GM10248 (cell line): ENCODE results near the gene CCDC91.

ENCODE experiments used
- CTCF ChIA-PET: fragments of 300-600 bp; sonication (Branson Sonifier 250); formaldehyde crosslinking; extraction: SDS; loops from one replicate; lab custom pipeline; 2021; ENCODE audit warnings: antibody characterized with exemption; lab: Yijun Ruan, JAX
- POLR2A ChIA-PET: fragments of 350-650 bp; sonication (Branson Sonifier 250); formaldehyde crosslinking; extraction: SDS; loops from one replicate; lab custom pipeline; 2020; ENCODE audit warnings: antibody characterized with exemption; lab: Yijun Ruan, JAX
- DNase-seq: peaks from one replicate; pipeline ENCODE4 v3.0.0; 2012; ENCODE audit errors: extremely low spot score
- CTCF ChIP-seq: IDR thresholded peaks from 2 replicates; pipeline ENCODE4 v1.5.1; 2012; ENCODE audit warnings: mild to moderate bottlenecking, low read depth; ENCODE audit errors: extremely low read depth, missing control alignments, control extremely low read depth

The CCDC91 gene, protein sequence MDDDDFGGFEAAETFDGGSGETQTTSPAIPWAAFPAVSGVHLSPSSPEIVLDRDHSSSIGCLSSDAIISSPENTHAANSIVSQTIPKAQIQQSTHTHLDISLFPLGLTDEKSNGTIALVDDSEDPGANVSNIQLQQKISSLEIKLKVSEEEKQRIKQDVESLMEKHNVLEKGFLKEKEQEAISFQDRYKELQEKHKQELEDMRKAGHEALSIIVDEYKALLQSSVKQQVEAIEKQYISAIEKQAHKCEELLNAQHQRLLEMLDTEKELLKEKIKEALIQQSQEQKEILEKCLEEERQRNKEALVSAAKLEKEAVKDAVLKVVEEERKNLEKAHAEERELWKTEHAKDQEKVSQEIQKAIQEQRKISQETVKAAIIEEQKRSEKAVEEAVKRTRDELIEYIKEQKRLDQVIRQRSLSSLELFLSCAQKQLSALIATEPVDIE

DNA sequence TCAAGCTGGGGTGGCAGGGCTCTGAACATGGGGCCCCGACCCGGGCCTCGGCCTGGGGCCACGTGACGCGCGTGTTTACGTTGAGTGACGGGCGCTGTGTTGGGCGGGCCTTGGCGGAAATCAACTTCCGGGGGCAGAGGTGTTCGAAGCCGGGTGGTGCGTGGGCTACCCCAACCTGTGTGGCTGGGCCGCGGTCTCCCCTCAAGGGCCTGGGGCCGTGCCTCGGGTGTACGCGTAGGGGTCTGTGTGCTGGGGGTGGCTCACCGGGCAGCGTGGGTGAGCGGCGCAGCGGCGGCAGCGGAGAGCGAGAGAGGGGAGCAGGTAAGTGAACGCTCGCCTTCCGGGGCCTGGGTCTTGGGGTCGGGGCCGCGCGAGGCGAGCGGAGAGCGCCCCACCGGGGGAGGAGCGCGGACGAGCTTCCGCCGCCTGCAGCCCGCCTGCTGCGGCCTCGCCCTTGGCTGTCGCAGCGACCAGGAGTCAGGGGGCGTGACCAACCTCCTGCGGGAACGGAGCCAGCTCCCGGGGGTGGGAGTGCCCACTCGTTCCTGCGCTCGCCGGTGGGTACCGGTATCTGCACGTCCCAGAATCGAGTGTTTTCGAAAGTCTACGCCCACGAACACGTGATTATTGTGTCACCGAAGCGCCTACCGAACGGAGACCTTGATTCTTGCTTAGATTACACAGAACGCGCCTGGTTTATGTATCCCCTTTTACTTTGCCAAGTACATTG lies at the start of gene CCDC91:
CCDC91 (plus strand) TSS at position 136 of the 730 bp plus-strand sequence. CDS start 66,760 bp downstream, outside the sequence.
- CTCF ChIA-PET: interaction anchor here (1.2 to 1.5 kb wide), 2 partner anchors 11 to 14 kb away, joined by 3 to 4 read pairs; no protein-coding TSS in a partner anchor

DNA sequence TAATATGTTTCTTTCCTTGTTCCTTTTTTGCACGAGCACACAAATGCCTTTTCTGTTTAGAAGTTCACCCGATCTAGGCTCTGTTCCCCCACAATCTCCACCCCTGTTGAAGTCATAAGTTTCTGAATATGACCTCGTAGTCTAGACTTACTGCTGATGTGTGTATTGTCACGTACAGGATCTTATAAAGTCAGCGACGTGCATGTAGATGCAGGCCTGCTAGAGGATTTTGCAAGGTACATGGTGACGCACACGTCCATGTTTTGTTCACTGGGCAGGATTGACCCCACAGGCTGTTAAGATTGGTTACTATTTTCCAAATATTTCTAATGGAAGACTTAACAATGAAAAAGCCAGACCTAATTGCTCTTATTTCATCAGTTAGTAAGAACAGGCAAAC lies 46.2 kb upstream of the CCDC91 start:
- no peak for TF ChIP-seq CTCF
- ChIA-PET POLR2A (no interaction called here), CTCF (no interaction called here)
- DNase-seq: no peak

More for the DNA sequence above, at the start of gene CCDC91:
- POLR2A ChIA-PET: interaction anchor here (1.0 kb wide), 1 partner anchor 369 kb away, joined by 3 read pairs; no protein-coding TSS in a partner anchor
- TF ChIP-seq CTCF: no peak
- peak; percentile 88 for DNase-seq

- DNase-seq: no peak
- TF ChIP-seq CTCF: no peak
- POLR2A ChIA-PET: no interaction called here
- CTCF ChIA-PET: no interaction called here
These were observed 45.7 kb upstream of the CCDC91 start for GRCh38 chr12:28144532-28144931.

DNA sequence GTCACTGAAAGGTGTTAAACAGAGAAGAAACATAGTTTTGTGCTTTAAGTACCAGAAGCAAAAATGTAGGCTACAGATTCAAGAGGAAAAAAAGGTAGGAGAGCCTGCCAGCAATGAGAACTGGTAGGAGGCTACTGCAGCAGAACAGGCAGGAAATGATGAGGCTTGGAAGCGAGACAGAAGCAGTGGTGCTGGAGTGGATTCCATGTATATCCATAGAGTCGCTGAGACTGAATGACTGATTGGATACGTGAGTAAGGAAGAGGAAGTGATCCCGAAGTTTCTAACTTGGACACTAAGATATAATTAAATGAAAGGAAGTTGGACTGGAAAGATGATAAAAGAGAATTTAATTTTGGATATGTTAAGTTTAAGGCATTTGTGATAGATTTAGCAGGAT lies 45.0 kb upstream of the CCDC91 start:
- no peak for TF ChIP-seq CTCF
- no peak for DNase-seq
- ChIA-PET POLR2A (no interaction called here), CTCF (no interaction called here)

DNA sequence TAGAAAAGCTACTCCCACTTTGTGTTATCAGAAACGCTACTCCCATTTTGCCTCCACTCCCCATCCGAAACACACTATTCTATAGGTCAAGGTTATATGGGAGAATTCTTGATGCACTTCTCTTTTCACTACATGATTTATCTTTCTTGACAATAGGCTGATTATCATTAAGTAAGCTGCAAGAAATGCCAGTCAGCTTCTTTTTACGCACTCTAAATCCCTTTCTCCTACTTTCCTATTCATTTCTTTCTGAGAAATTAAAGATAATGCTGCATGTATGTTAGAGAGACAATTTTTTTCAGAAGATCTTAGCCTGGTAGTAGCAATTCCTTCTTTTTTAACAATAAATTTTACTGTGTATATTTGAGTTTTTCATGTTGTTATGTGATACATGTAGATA lies 41.0 kb upstream of the CCDC91 start:
- ChIA-PET POLR2A (no interaction called here), CTCF (no interaction called here)
- no peak for DNase-seq
- no peak for TF ChIP-seq CTCF

DNA sequence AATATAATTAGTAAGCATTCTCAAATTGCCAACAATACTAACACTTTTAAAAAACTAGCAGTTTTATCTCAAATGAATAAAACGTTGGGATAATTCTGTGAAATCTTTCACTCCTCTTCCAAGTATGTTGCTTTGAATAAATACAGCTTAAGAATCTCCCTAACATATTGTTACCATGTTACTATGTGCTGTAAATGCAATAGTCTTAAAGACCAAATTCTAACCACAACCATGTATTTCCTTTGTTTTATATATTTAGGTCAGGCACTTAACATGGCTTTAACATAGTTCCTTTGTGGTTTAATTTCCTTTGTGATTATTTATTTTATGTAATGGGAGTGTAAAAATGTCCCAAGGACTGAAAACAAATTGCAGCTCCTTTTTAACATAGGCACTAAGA lies 33.9 kb upstream of the CCDC91 start:
- POLR2A ChIA-PET: no interaction called here
- DNase-seq: no peak
- CTCF ChIA-PET: interaction anchor here (1.2 kb wide), 1 partner anchor 10 kb away, joined by 3 read pairs; no protein-coding TSS in a partner anchor
- no peak for TF ChIP-seq CTCF
